Memory B cell (primary cell): ENCODE measurements around the gene ETV7.
A peak's percentile ranks its signal among the peaks of the same experiment; 100 is the strongest.
"Not testable (repeated sequence)": the region's sequence is repeated elsewhere in the genome, so short reads cannot be mapped to it uniquely, and the experiment has no call there.

Experiments
- ATAC-seq: fragments of 150-1000 bp; cut with Tn5 transposase; 2 replicates; pipeline ENCODE4 v1.10.0; 2021; ENCODE audit warnings: low read depth, mild to moderate bottlenecking, moderate library complexity
- DNase-seq, 2 donors: peaks; one replicate each; pipeline ENCODE4 v3.0.0; 2022; ENCODE audit warnings: low spot score in 2 of 2
- H3K27ac Mint-ChIP-seq: one replicate; pipeline ENCODE4 v1.8.0; 2022; ENCODE audit warnings: mild to moderate bottlenecking, moderate library complexity, mixed read lengths
- H3K27me3 Mint-ChIP-seq: one replicate; pipeline ENCODE4 v1.8.0; 2022; ENCODE audit warnings: mixed read lengths
- H3K36me3 Mint-ChIP-seq: one replicate; pipeline ENCODE4 v1.8.0; 2022; ENCODE audit warnings: mild to moderate bottlenecking, mixed read lengths
- H3K4me1 Mint-ChIP-seq: one replicate; pipeline ENCODE4 v1.8.0; 2022; ENCODE audit warnings: mixed read lengths
- H3K4me3 Mint-ChIP-seq: one replicate; pipeline ENCODE4 v1.8.0; 2022; ENCODE audit warnings: mild to moderate bottlenecking, moderate library complexity, mixed read lengths
- H3K9me3 Mint-ChIP-seq: one replicate; pipeline ENCODE4 v1.8.0; 2022; ENCODE audit warnings: mixed read lengths

The ETV7 gene

DNA sequence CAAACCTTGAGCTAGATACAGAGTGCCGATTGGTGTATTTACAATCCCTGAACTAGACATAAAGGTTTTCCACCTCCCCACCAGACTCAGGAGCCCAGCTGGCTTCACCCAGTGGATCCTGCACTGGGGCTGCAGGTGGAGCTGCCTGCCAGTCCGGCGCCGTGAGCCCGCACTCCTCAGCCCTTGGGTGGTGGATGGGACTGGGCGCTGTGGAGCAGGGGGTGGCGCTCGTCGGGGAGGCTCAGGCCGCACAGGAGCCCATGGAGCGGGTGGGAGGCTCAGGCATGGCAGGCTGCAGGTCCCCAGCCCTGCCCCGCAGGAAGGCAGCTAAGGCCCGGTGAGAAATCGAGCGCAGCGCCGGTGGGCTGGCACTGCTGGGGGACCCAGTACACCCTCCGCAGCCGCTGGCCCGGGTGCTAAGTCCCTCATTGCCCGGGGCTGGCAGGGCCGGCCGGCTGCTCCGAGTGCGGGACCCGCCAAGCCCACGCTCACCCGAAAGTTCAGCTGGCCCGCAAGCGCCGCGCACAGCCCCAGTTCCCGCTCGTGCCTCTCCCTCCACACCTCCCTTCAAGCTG lies 23.3 kb downstream of the ETV7 start:
- ATAC-seq, H3K4me3 Mint-ChIP-seq, H3K36me3 Mint-ChIP-seq, H3K27me3 Mint-ChIP-seq, DNase-seq, H3K9me3 Mint-ChIP-seq: not testable (repeated sequence)
- Mint-ChIP-seq H3K4me1 (peaks cover 22% of the 10 kb centered on the region), H3K27ac (peak overlapping the region; percentile 70)

DNA sequence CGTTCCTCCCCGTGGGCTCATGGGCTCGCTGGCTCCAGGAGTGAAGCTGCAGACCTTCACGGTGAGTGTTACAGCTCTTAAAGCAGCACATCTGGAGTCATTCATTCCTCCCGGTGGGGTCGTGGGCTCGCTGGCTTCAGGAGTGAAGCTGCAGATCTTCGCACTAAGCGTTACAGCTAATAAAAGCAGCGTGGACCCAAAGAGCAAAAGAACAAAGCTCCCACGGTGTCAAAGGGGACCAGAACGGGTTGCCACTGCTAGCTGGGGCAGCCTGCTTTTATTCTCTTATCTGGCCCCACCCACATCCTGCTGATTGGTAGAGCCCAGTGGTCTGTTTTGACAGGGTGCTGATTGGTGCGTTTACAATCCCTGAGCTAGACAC lies 24.1 kb downstream of the ETV7 start:
- not testable (repeated sequence) for H3K27me3 Mint-ChIP-seq, H3K27ac Mint-ChIP-seq, ATAC-seq, DNase-seq, H3K9me3 Mint-ChIP-seq, H3K36me3 Mint-ChIP-seq, H3K4me3 Mint-ChIP-seq
- H3K4me1 Mint-ChIP-seq, result peaks cover 29% of the 10 kb centered on the region

- DNase-seq (no peak), ATAC-seq (no peak)
- H3K27ac Mint-ChIP-seq, result no peak overlapping the region
- H3K4me3 Mint-ChIP-seq, result no peak overlapping the region
- no peaks in the 10 kb centered on the region for H3K9me3 Mint-ChIP-seq
- H3K36me3 Mint-ChIP-seq, result no peaks in the 10 kb centered on the region
- H3K4me1 Mint-ChIP-seq, result peaks cover 32% of the 10 kb centered on the region
- H3K27me3 Mint-ChIP-seq, result no peaks in the 10 kb centered on the region
Measured at GRCh38 chr6:36362551-36363370, 24.7 kb downstream of the ETV7 start.

DNA sequence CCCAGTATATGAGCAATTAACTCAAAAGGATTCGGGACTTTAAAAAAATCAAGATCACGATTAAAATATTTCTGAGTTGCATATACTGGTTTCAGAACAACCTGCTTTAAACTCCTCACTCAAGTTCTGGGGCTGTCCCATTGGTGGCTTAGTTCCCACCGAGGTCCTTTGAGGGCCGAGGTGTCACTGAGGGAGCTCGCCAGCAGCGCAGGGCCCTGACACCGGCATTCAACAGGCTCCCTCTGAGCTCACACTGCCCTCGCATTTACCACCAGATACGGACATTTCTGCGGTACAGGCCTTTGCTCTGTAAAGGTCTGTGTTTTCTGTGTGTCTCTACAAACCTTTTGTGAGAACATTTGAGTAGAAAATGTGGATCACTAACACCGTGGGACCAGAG lies 26.4 kb downstream of the ETV7 start:
- Mint-ChIP-seq H3K27ac (no peak overlapping the region), H3K27me3 (peaks cover 2% of the 10 kb centered on the region), H3K4me1 (peaks cover 28% of the 10 kb centered on the region), H3K9me3 (no peaks in the 10 kb centered on the region), H3K4me3 (no peak overlapping the region), H3K36me3 (no peaks in the 10 kb centered on the region)
- no peak for ATAC-seq
- DNase-seq, result no peak

DNA sequence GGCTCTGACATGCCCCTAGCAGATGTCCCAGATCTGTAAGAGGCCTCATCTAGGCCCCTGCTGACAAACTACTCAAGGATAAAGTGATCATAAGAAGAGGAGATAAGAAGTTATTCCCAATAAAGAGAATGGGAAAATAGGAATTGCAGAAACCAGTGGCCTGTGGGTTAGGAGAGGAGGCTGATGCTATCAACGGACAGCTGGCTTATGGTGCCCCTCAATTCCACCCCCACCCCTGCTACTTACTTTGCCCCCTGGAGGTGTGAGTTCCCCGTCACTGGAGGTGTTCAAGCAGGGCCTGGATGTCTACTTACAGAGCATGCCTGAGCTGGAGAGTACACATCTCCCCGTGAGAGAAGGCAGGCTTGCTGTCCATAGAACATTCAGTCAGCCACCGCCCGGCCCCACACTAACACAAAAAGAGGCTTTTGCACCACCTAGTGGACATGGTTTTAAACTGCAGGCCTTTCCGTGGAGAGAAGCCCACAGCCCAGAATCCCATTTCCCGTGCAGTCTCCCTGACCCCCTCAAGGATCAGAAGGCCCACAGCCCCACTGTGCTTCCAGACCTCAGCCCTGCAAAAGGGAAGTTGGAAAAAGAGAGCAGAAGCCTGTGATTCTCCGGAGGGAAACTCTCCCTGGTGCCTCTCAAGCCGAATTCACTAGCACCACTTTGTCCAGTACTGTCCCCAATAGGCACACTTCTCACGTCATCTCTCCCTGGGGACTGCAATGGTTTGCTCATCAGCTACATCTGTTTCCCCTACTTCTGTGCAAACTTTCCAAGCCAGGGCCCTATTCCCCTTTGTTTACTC lies 27.0 kb downstream of the ETV7 start:
- Mint-ChIP-seq H3K27me3 (peaks cover 2% of the 10 kb centered on the region), H3K4me1 (peaks cover 27% of the 10 kb centered on the region), H3K4me3 (no peak overlapping the region), H3K36me3 (no peaks in the 10 kb centered on the region), H3K27ac (no peak overlapping the region), H3K9me3 (no peaks in the 10 kb centered on the region)
- ATAC-seq, result peak; percentile 62
- peak; percentile 68 to 72 for DNase-seq

- Mint-ChIP-seq H3K4me3 (peak overlapping the region; percentile 50), H3K4me1 (peaks cover 18% of the 10 kb centered on the region), H3K27ac (peak overlapping the region; percentile 47), H3K9me3 (peaks cover 2% of the 10 kb centered on the region), H3K27me3 (peaks cover 4% of the 10 kb centered on the region), H3K36me3 (no peaks in the 10 kb centered on the region)
- ATAC-seq (peak; percentile 58), DNase-seq (no peak)
Measured at GRCh38 chr6:36358226-36358915, 29.1 kb downstream of the ETV7 start.

DNA sequence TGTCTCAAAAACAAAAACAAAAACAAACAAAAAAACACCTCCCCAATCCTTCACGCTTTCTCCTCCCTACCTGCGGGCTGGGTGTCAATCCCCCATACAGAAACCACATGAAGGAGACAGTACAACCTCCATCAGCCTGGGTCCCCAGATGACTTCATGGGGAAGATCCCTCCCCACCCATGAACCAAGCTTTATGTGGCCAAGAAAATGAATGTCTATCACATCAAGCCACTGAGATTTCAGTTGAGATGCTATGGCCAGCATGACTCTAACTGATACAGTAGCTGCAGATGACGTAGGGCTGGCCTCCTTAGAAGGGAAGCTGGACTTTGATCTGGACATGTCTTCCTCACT lies 29.6 kb downstream of the ETV7 start:
- DNase-seq (no peak), ATAC-seq (no peak)
- Mint-ChIP-seq H3K27me3 (peaks cover 4% of the 10 kb centered on the region), H3K27ac (peak overlapping the region; percentile 47), H3K36me3 (no peaks in the 10 kb centered on the region), H3K4me3 (no peak overlapping the region), H3K4me1 (peaks cover 18% of the 10 kb centered on the region), H3K9me3 (peaks cover 4% of the 10 kb centered on the region)

DNA sequence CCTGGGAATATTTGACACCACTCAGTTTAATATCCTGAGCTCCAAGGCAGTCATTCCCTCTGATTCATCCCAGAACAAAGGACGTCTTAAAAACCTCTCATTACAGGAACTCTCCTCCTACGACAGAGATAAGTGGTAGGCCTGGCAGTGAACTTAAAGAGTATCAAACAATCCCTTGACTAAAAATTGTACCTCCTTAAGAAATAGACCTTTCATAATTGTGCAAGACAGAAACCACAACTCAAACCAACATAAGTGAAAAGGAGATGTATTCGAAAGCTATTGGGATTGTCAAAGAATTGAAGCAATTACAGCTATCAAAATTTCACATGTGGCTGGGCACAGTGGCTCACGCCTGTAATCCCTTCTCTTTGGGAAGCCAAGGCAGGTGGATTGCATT lies 31.6 kb downstream of the ETV7 start:
- no peak for ATAC-seq
- Mint-ChIP-seq H3K27ac (no peak overlapping the region), H3K4me3 (no peak overlapping the region), H3K4me1 (peaks cover 17% of the 10 kb centered on the region), H3K9me3 (peaks cover 4% of the 10 kb centered on the region), H3K36me3 (no peaks in the 10 kb centered on the region), H3K27me3 (peaks cover 4% of the 10 kb centered on the region)
- DNase-seq, result no peak

DNA sequence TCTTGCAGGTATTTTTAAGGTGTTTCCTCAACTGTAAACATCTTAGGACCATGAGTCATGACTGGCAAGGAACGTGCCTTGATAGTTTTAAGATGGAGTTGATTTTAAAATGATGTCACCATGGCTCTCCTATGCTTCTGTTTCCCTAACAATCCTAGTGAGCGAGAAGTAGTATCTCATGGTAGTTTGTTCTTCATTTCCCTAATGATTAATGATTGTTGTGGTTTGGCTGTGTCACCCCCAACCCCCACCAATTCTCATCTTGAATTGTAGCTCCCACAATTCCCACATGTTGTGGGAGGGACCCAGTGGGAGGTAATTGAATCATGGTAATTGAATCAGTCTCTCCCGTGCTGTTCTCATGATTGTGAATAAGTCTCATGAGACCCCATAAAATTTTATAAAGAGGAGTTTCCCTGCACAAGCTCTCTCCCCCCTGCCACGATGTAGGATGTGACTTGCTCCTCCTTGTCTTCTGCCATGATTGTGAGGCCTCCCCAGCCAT lies 34.0 kb downstream of the ETV7 start:
- Mint-ChIP-seq H3K36me3 (no peaks in the 10 kb centered on the region), H3K4me3 (no peak overlapping the region), H3K4me1 (peaks cover 11% of the 10 kb centered on the region), H3K27ac (no peak overlapping the region), H3K27me3 (peaks cover 4% of the 10 kb centered on the region), H3K9me3 (peaks cover 4% of the 10 kb centered on the region)
- no peak for DNase-seq
- ATAC-seq, result no peak

DNA sequence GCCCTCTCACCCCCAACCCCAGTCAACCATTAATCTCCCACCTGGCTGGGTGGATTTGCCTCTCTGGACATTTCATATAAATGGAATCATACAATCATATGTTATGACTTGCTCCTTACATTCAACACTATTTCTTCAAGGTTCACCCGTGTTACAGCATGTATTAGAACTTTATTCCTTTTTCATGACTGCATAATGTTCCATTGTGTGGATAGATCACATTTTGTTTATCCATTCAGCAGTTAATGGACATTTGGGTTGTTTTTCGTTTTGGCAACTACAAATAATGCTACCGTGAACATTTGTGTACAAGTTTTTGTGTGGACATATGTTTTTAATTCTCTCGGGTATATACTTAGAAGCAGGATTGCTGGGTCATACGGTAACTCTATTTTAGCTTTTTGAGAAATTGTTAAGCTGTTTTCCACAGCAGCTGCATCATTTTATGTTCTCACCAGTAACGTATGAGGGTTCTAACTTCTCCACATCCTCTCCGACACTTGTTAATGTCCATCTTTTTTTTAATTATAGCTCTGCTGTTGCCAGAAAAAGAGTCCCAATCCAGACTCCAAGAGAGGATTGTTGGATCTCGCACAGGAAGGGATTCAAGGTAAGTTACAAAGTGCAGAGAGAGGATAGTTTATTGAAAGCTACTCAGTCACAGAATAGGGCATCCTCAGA lies 34.9 kb downstream of the ETV7 start:
- no peak for DNase-seq
- no peak overlapping the region for H3K27ac Mint-ChIP-seq
- H3K27me3 Mint-ChIP-seq, result peaks cover 4% of the 10 kb centered on the region
- no peak overlapping the region for H3K4me3 Mint-ChIP-seq
- peaks cover 4% of the 10 kb centered on the region for H3K9me3 Mint-ChIP-seq
- ATAC-seq, result no peak
- no peaks in the 10 kb centered on the region for H3K36me3 Mint-ChIP-seq
- peaks cover 5% of the 10 kb centered on the region for H3K4me1 Mint-ChIP-seq

- H3K9me3 Mint-ChIP-seq, result peaks cover 4% of the 10 kb centered on the region
- no peak for DNase-seq
- no peaks in the 10 kb centered on the region for H3K36me3 Mint-ChIP-seq
- peaks cover 5% of the 10 kb centered on the region for H3K4me1 Mint-ChIP-seq
- no peak overlapping the region for H3K27ac Mint-ChIP-seq
- no peak for ATAC-seq
- H3K4me3 Mint-ChIP-seq, result no peak overlapping the region
- peaks cover 2% of the 10 kb centered on the region for H3K27me3 Mint-ChIP-seq
Measured at GRCh38 chr6:36350681-36351571, 36.5 kb downstream of the ETV7 start.

DNA sequence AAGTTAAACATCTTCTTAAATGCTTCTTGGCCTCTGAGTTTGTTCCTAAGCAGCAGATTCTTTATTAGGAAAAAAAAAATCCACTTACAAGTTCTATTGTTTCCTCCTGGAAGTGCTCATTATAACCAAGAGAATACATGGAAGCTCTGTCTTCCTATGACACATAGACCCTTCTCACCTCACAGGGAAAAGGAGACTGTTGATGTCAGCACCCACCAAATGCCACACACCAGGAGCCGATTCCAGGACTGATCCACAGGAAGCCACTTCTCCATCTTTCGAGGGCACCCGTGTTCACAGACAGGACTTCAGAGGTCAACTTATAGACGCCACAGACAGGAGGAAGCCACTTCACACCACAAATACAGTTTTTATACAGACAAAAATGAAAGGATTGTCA lies 37.4 kb downstream of the ETV7 start:
- Mint-ChIP-seq H3K27ac (no peak overlapping the region), H3K36me3 (no peaks in the 10 kb centered on the region), H3K9me3 (peaks cover 4% of the 10 kb centered on the region), H3K4me3 (no peak overlapping the region), H3K4me1 (peaks cover 5% of the 10 kb centered on the region), H3K27me3 (peaks cover 2% of the 10 kb centered on the region)
- DNase-seq (no peak), ATAC-seq (no peak)

GRCh38 chr6:36349240-36349639 lies 38.2 kb downstream of the ETV7 start:
- Mint-ChIP-seq H3K36me3 (no peaks in the 10 kb centered on the region), H3K4me1 (peaks cover 5% of the 10 kb centered on the region), H3K4me3 (no peak overlapping the region), H3K9me3 (peaks cover 4% of the 10 kb centered on the region), H3K27ac (no peak overlapping the region), H3K27me3 (peaks cover 2% of the 10 kb centered on the region)
- ATAC-seq (peak; percentile 75), DNase-seq (no peak)
